Activated CD4-positive, alpha-beta T cell treated with anti-CD3 and anti-CD28 coated beads for 24 hours (primary cell): ENCODE results near the gene VIM.
"Not testable (repeated sequence)": the region's sequence is repeated elsewhere in the genome, so short reads cannot be mapped to it uniquely, and the experiment has no call there.

Source experiments
- DNase-seq, 2 donors: peaks; one replicate each; pipeline ENCODE4 v3.0.0-alpha.2; 2020; ENCODE audit warnings: low read depth in 2 of 2

VIM gene

GRCh38 chr10:17256051-17256450 lies 28.0 kb downstream of the VIM start:
- no peak for DNase-seq

DNA sequence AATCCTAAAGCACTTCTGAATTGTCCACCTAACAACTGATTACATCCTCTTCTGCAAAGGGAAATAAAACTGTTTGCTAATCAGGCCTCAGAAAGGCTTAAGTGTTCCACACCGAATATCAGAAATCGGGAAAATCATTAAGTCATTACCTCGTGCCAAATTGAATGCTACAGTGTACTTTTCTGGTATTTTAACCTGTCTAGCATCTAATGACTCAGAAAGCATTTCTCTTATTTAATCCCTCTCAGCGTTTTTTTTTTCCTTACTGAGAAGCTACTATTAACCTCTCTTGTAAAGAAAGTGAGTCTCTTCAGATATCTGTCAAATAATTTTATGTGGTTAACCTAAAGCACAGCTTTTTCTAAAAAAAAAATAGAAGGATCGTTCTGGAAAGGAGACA lies 28.6 kb downstream of the VIM start:
- no peak for DNase-seq

GRCh38 chr10:17257466-17258321 lies 29.7 kb downstream of the VIM start:
- DNase-seq: peak; percentile 10 to 52

DNA sequence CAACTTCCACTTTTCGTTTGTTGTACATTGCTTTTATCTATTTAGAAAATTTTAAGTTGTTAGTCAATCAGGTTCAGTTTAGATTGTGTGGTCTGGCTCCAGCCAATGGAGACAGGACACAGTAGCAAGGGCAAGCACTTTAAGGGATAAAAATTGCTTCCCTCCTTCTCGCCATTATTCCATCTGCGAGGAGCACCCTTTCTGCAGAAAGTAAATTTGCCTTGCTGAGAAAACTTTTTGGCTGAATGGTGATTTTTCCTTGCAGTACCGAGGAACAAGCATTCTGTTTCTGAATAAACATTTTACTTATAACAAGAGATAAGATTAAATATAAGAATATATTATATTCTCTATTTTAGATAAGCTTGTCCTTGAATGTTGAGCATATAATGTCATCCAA lies 34.5 kb downstream of the VIM start:
- no peak for DNase-seq

DNA sequence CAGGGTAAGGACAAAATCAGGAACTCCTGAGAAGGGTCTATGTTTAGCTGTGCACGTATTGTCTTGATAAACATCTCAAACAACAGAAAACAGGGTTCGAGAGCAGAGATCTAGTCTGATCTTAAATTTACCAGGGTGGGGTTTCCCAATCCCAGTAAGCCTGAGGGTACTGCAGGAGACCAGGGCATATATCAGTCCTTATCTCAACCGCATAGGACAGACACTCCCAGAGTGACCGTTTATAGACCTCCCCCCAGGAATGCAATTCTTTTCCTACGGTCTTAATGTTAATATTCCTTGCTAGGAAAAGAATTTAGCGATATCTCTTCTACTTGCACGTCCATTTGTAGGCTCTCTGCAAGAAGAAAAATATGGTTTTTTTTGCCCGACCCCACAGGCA lies 35.5 kb downstream of the VIM start:
- DNase-seq: no peak

DNA sequence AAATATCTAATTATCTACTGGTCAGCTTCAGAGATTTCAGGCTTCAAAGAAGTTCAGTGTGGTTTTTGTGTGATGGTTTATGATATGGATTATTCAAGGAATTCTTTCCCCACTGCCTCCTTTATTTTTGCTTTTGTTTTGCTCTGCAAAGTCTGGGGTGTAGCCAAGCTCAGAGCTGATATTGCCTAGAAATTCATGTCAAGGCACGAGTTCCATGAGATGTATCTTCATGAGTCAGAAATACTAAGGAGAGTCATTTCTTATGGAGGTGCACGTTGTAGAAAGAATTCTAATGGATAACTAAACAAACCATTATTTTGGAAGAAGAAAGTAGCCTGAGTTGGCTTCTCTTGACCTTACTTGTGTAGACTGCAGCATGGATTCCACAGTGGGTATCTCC lies 37.4 kb downstream of the VIM start:
- no peak for DNase-seq

- DNase-seq: not testable (repeated sequence)
Measured at GRCh38 chr10:17266549-17266948, 38.5 kb downstream of the VIM start.

- no peak for DNase-seq
Measured at GRCh38 chr10:17272648-17273047, 44.6 kb downstream of the VIM start.

DNA sequence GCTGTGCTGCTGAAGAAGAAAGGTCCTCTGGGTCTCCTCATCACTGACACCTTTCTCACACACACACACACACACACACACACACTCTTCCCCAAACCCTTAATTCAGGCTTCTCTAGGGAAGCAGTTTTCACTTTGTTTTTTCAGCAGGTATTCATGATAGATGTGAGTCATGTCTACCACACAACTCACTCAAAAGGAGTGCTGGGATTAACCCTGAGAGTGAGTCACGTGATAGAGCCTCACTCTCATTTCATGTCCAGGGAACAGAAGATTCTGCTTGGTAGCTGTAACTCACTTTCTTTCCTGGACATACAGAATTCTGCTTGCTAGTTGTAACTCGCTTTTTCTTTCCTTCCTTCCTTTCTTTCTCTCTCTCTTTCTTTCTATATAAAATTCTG lies 45.4 kb downstream of the VIM start:
- DNase-seq: no peak

DNA sequence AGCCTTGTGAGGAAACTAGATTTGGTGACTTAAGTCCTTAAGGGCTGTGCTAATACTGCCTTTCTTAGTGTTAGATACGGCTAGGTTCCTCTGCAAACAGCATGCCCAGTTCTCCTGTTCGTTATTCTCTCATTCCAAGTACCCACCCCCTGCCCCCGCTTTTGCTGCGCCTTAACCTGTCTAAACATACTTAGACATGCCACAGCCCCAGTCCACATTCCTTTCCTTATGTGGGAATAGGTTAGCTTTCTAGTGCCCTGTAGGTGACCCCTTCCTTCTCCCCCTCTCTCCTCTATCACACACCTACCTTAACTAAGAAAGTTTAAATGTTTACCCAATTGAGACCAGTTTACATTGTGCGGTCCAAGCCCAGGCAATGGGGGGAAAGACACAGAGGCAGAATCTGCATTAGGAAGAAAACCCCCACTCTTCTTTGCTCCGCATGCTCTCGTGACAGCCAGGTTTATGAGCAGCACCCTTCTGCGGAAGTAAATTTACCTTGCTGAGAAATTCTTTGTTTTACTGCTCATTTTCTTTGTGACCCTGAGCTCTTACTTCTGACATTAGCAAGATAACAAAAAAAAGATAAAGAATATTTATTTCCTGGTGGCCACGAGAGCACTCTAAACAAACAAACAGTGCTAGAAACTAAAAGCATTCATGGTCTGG lies 48.8 kb downstream of the VIM start:
- no peak for DNase-seq

DNA sequence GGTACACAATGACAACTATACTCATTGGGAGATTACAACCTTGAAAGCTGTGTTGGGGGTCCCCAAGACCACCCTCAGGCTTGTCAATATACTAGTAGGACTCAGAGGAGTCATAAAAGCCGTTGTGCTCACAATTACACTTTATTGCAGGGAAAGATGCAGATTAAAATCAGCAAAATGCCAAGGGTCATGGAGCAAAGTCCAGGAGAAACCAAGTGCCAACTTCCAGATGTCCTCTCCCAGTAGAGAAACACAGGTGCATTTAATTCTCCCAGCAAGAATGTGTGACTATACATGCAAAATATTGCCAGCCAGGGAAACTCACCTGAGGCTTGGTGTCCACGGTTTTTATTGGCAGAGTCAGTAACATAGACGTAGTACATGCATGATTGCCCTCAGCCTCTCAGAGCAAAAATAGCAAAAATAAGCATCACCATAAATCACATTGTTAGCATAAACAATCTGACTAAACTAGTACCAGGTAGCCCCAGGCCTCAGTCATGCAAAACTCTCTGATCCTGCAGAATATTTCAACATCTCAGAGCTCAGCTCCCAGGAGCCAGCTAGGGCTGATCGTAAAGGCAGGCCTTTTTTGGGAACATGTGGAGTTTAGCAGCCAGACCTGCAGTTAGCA lies 50.7 kb downstream of the VIM start:
- DNase-seq: no peak

DNA sequence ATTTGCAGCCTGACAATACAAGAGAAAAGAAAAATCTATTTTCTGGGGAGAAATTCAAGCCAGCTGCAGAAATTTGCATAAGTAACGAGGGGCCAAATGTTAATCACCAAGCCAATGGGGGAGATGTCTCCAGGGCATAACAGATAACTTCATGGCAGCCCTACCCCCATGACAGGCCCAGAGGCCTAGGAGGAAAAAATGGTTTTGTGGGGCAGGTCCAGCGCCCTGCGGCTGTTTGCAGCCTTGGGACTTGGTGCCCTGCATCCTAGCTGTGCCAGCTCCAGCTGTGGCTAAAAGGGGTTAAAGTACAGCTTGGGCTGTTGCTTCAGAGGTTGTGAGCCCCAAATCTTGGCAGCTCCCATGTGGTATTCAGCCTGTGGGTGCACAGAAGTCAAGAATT lies 54.3 kb downstream of the VIM start:
- DNase-seq: no peak

DNA sequence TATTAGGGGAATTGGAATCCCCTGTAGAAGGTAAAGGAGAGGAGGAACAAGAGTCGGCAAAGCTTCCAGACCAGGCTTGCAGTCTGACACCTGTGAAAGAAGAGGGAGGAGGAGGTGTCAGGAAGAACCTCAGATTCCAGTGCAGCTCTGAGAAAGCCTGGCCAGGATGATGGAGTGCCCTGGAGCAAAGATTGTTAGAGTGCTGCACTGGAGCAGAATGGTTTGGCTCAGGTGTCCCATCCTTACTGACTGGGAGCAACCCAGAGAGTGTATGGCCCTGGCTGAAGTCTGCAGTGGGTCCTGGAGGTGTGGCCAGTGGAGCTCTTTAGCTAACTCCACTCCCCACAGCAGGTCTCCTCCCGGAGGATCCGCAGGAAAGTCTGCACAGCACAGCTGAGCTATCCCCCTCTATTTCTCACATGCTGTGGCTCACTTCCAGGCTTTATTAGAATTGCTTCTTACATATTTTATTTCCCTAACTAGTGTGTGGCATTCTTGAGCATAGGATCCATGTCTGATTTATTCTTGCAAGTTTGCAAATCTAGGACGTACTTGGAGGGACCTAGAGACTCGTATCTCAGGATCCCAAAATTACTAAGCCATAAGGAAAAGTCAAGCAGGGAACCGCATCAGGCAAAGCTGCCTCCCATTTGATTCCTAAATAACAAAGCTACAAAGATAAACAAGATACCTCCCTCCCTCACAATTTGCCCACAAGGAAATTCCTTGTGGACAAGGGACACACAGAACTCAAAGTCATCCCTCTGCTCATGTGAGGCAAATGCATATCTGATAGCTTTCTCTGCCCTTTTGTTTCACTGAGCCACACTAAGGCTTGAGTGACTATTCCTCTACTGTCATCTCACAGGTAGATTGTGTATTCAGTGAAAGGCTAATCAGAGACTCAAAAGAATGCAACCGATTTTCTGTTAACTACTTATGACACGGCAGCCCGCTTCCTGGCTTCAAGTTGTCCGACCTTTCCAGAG lies 58.8 kb downstream of the VIM start:
- DNase-seq: no peak
